T-helper 1 cell treated with Interleukin-12 subunit alpha and Interleukin-12 subunit beta and Interleukin-4 antibody, amounts not matched to agents 30 ng/mL and 1 ng/mL, for 36 hours (primary cell): ENCODE measurements around the gene GJD3. TPM values are rescaled to one million over a fixed set of nuclear protein-coding genes. Genes with fewer than 3 reads are reported as not detected.

Source experiments
- intact Hi-C: fragments of 100-400 bp; cut with micrococcal nuclease; formaldehyde crosslinking; loops from one replicate; pipeline ENCODE4 v1.15.1; 2024
- total RNA-seq: library from RNA; stranded (reverse); gene quantifications from 2 replicates; pipeline ENCODE4 v1.2.3, GENCODE V29; 2022

GJD3 gene
- total RNA-seq, 1 donor from 2014 or later, result not detected

GRCh38 chr17:40341808-40342503, 22.6 kb downstream of the GJD3 start:
- intact Hi-C loops, result loop anchor here (1.0 kb wide), 2 partner anchors 20 to 24 kb away; no protein-coding TSS in a partner anchor

GRCh38 chr17:40340880-40341807, 23.4 kb downstream of the GJD3 start:
- intact Hi-C loops, result loop anchor here (1.0 kb wide), 3 partner anchors 11 to 23 kb away; no protein-coding TSS in a partner anchor

- intact Hi-C loops, result loop anchor here (1.0 kb wide), 1 partner anchor 10 kb away; no protein-coding TSS in a partner anchor
These were observed 24.2 kb downstream of the GJD3 start for GRCh38 chr17:40340327-40340726.

- intact Hi-C loops, result no loop called here
These were observed 25.4 kb downstream of the GJD3 start for GRCh38 chr17:40338941-40339649.

- intact Hi-C loops, result no loop called here
These were observed 26.5 kb downstream of the GJD3 start for GRCh38 chr17:40338058-40338457.

- intact Hi-C loops, result no loop called here
These were observed 27.2 kb downstream of the GJD3 start for GRCh38 chr17:40337351-40337750.

GRCh38 chr17:40335620-40336019, 28.9 kb downstream of the GJD3 start:
- intact Hi-C loops, result no loop called here

GRCh38 chr17:40333781-40334448, 30.6 kb downstream of the GJD3 start:
- intact Hi-C loops, result no loop called here

GRCh38 chr17:40331743-40332641, 32.5 kb downstream of the GJD3 start:
- intact Hi-C loops, result no loop called here

GRCh38 chr17:40330850-40331470, 33.6 kb downstream of the GJD3 start:
- intact Hi-C loops, result loop anchor here (1.0 kb wide), 1 partner anchor 9 kb away; no protein-coding TSS in a partner anchor

GRCh38 chr17:40329839-40330794, 34.4 kb downstream of the GJD3 start:
- intact Hi-C loops, result loop anchor here (1.0 to 10.0 kb wide), 2 partner anchors 10 to 1625 kb away; partner anchors contain the start of gene MLLT6

- intact Hi-C loops, result loop anchor here (10.0 kb wide), 1 partner anchor 1624 kb away; the partner anchor contains the start of gene MLLT6
These were observed 36.2 kb downstream of the GJD3 start for GRCh38 chr17:40328386-40328766.

- intact Hi-C loops, result loop anchor here (10.0 kb wide), 1 partner anchor 1623 kb away; the partner anchor contains the start of gene MLLT6
These were observed 36.7 kb downstream of the GJD3 start for GRCh38 chr17:40327735-40328385.

- intact Hi-C loops, result loop anchor here (10.0 kb wide), 1 partner anchor 1622 kb away; the partner anchor contains the start of gene MLLT6
These were observed 37.2 kb downstream of the GJD3 start for GRCh38 chr17:40327244-40327729.

- intact Hi-C loops, result loop anchor here (1.0 to 10.0 kb wide), 2 partner anchors 9 to 1622 kb away; partner anchors contain the start of gene MLLT6
These were observed 37.7 kb downstream of the GJD3 start for GRCh38 chr17:40326832-40327199.

GRCh38 chr17:40326014-40326831, 38.3 kb downstream of the GJD3 start:
- intact Hi-C loops, result loop anchor here (1.0 to 10.0 kb wide), 2 partner anchors 8 to 1621 kb away; partner anchors contain the start of gene MLLT6
